ENCODE measurements around the gene OTUD4.
A peak's percentile ranks its signal among the peaks of the same experiment; 100 is the strongest.
"Not testable (repeated sequence)": the region's sequence is repeated elsewhere in the genome, so short reads cannot be mapped to it uniquely, and the experiment has no call there.

OTUD4 gene

GRCh38 chr4:145148980-145149379 is 31.4 kb downstream of the OTUD4 start:
- Histone ChIP-seq H3K36me3 (ENCODE audit: control insufficient read depth in 2 of 2, insufficient read depth in 1 of 2, low read length in 2 of 2) (peaks cover 22 to 89% of the 10 kb centered on the region in 2 experiments), H3K27ac (ENCODE audit: extremely low read depth, low read depth, low read length) (no peak overlapping the region), H3K9me3 (ENCODE audit: control insufficient read depth, insufficient read depth, low read depth, low read length) (no peaks in the 10 kb centered on the region), H3K4me1 (ENCODE audit: control insufficient read depth, insufficient read depth, low read length) (no peaks in the 10 kb centered on the region), H3K4me3 (ENCODE audit: low read depth, low read length) (no peak overlapping the region)
- ChIA-PET CTCF (no interaction called here), POLR2A (no interaction called here)
- TF ChIP-seq ZBTB8A (tag by site-specific recombination; IDR thresholded peaks at IDR 0.05) (no peak), ZNF837 (tag by site-specific recombination; IDR thresholded peaks at IDR 0.05) (no peak), BCL11B (tag by site-specific recombination; IDR thresholded peaks at IDR 0.05; ENCODE audit: low read depth) (no peak), SALL2 (tag by site-specific recombination; IDR thresholded peaks at IDR 0.05; ENCODE audit: borderline replicate concordance) (no peak), ZNF140 (tag by site-specific recombination; IDR thresholded peaks at IDR 0.05) (no peak), ZBTB21 (tag by site-specific recombination; IDR thresholded peaks at IDR 0.05) (no peak), ZNF433 (tag by site-specific recombination; IDR thresholded peaks at IDR 0.05; ENCODE audit: low read depth) (no peak), ZEB2 (tag by site-specific recombination; IDR thresholded peaks at IDR 0.05) (no peak), ZNF777 (tag by site-specific recombination; IDR thresholded peaks at IDR 0.05; ENCODE audit: borderline replicate concordance) (no peak), ZNF335 (tag by site-specific recombination; conservative IDR thresholded peaks at IDR 0.05) (no peak)
- TF ChIP-seq, protein P1, sequence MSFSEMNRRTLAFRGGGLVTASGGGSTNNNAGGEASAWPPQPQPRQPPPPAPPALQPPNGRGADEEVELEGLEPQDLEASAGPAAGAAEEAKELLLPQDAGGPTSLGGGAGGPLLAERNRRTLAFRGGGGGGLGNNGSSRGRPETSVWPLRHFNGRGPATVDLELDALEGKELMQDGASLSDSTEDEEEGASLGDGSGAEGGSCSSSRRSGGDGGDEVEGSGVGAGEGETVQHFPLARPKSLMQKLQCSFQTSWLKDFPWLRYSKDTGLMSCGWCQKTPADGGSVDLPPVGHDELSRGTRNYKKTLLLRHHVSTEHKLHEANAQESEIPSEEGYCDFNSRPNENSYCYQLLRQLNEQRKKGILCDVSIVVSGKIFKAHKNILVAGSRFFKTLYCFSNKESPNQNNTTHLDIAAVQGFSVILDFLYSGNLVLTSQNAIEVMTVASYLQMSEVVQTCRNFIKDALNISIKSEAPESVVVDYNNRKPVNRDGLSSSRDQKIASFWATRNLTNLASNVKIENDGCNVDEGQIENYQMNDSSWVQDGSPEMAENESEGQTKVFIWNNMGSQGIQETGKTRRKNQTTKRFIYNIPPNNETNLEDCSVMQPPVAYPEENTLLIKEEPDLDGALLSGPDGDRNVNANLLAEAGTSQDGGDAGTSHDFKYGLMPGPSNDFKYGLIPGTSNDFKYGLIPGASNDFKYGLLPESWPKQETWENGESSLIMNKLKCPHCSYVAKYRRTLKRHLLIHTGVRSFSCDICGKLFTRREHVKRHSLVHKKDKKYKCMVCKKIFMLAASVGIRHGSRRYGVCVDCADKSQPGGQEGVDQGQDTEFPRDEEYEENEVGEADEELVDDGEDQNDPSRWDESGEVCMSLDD (tag by site-specific recombination; IDR thresholded peaks at IDR 0.05) = no peak
- TF ChIP-seq, protein P2, sequence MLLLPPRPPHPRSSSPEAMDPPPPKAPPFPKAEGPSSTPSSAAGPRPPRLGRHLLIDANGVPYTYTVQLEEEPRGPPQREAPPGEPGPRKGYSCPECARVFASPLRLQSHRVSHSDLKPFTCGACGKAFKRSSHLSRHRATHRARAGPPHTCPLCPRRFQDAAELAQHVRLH (tag by site-specific recombination; IDR thresholded peaks at IDR 0.05) = no peak

- CTCF ChIA-PET = interaction anchor here (0.6 kb wide), 1 partner anchor 801 kb away, joined by 3 read pairs; no protein-coding TSS in a partner anchor
- POLR2A ChIA-PET; H3K4me3 ChIP-seq (ENCODE audit: low read depth, low read length); H3K4me1 ChIP-seq (ENCODE audit: control insufficient read depth, insufficient read depth, low read length); H3K9me3 ChIP-seq (ENCODE audit: control insufficient read depth, insufficient read depth, low read depth, low read length); H3K27ac ChIP-seq (ENCODE audit: extremely low read depth, low read depth, low read length): not testable (repeated sequence)
- peaks cover 5 to 54% of the 10 kb centered on the region in 2 experiments for H3K36me3 ChIP-seq (ENCODE audit: control insufficient read depth in 2 of 2, insufficient read depth in 1 of 2, low read length in 2 of 2)
Observed at GRCh38 chr4:145136219-145136618, 44.2 kb downstream of the OTUD4 start.

DNA sequence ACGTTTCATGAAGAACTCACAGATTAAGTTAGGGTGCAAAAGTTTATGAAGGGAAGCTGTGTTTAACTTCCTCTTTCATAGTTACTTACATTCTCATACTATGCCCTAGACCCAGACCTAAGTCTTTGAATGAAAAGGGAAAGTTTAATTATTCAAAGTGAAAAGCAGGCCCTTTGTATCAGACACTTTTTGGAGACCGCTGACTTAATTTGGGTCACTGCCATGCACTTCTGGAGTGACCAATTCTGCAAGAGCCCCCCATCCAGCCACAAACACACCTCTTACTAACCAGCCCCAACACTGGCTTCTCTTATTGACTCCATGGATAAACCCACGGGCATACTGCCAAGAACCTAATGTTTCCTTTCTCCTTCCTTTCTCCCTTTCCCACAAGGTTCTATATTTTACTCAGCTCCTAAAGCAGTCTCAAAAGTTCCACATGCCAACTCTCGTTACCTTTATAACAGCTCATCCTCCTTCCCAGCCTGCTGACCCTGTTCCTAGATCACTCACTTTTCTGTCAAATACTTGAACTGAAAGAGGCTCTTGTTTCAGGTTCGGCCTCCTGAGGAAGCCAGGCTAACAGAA is 47.8 kb downstream of the OTUD4 start:
- Histone ChIP-seq H3K4me1 (ENCODE audit: control insufficient read depth, insufficient read depth, low read length) (no peaks in the 10 kb centered on the region), H3K9me3 (ENCODE audit: control insufficient read depth, insufficient read depth, low read depth, low read length) (no peaks in the 10 kb centered on the region), H3K27ac (ENCODE audit: extremely low read depth, low read depth, low read length) (no peak overlapping the region), H3K36me3 (ENCODE audit: control insufficient read depth in 2 of 2, insufficient read depth in 1 of 2, low read length in 2 of 2) (peaks cover 0 to 48% of the 10 kb centered on the region in 2 experiments; a peak in 1 of 3 replicates), H3K4me3 (ENCODE audit: low read depth, low read length) (no peak overlapping the region)
- no peak for TF ChIP-seq ZNF248 (tag by site-specific recombination; IDR thresholded peaks at IDR 0.05)
- peak; percentile 76 for TF ChIP-seq PRDM1 (tag by site-specific recombination; IDR thresholded peaks at IDR 0.05)
- TF ChIP-seq YY1 (tag by site-specific recombination; IDR thresholded peaks at IDR 0.05) = no peak
- ChIA-PET CTCF (no interaction called here), POLR2A (no interaction called here)

- Histone ChIP-seq H3K4me1 (ENCODE audit: control insufficient read depth, insufficient read depth, low read length) (no peaks in the 10 kb centered on the region), H3K9me3 (ENCODE audit: control insufficient read depth, insufficient read depth, low read depth, low read length) (no peaks in the 10 kb centered on the region), H3K27ac (ENCODE audit: extremely low read depth, low read depth, low read length) (no peak overlapping the region), H3K4me3 (ENCODE audit: low read depth, low read length) (no peak overlapping the region), H3K36me3 (ENCODE audit: control insufficient read depth in 2 of 2, insufficient read depth in 1 of 2, low read length in 2 of 2) (peaks cover 0 to 49% of the 10 kb centered on the region in 2 experiments; a peak in 1 of 3 replicates)
- POLR2A ChIA-PET = no interaction called here
- CTCF ChIA-PET = no interaction called here
- TF ChIP-seq SALL2 (tag by site-specific recombination; IDR thresholded peaks at IDR 0.05; ENCODE audit: borderline replicate concordance) = no peak
- TF ChIP-seq ZNF529 (tag by site-specific recombination; IDR thresholded peaks at IDR 0.05; ENCODE audit: insufficient replicate concordance) = no peak
- no peak for TF ChIP-seq ZNF266 (tag by site-specific recombination; IDR thresholded peaks at IDR 0.05; ENCODE audit: low read depth)
- no peak for TF ChIP-seq KLF1 (tag by site-specific recombination; IDR thresholded peaks at IDR 0.05)
- TF ChIP-seq ZNF544 (tag by site-specific recombination; IDR thresholded peaks at IDR 0.05) = no peak
- no peak for TF ChIP-seq ZNF488 (tag by site-specific recombination; IDR thresholded peaks at IDR 0.05)
- no peak for TF ChIP-seq ZNF404 (tag by site-specific recombination; IDR thresholded peaks at IDR 0.05)
- no peak for TF ChIP-seq ZNF624 (tag by site-specific recombination; IDR thresholded peaks at IDR 0.05)
- TF ChIP-seq ZNF362 (tag by site-specific recombination; IDR thresholded peaks at IDR 0.05) = no peak
- TF ChIP-seq ZNF292 (tag by site-specific recombination; IDR thresholded peaks at IDR 0.05; ENCODE audit: borderline replicate concordance, low read depth) = no peak
Observed at GRCh38 chr4:145131848-145132247, 48.5 kb downstream of the OTUD4 start.
